Activated CD4-positive, alpha-beta T cell treated with anti-CD3 and anti-CD28 coated beads for 48 hours (primary cell): ENCODE results near the gene ANLN.
"Not testable (repeated sequence)": the region's sequence is repeated elsewhere in the genome, so short reads cannot be mapped to it uniquely, and the experiment has no call there.

ENCODE experiments used
- DNase-seq: peaks from one replicate; pipeline ENCODE4 v3.0.0-alpha.2; 2020

ANLN gene

GRCh38 chr7:36381056-36381455 is 8.6 kb upstream of the ANLN start:
- DNase-seq = no peak

GRCh38 chr7:36383284-36383683 is 6.4 kb upstream of the ANLN start:
- not testable (repeated sequence) for DNase-seq

GRCh38 chr7:36385646-36386045 is 4.0 kb upstream of the ANLN start:
- not testable (repeated sequence) for DNase-seq

- no peak for DNase-seq
Measured at GRCh38 chr7:36387435-36388231, 2.0 kb upstream of the ANLN start.

GRCh38 chr7:36388423-36388822 is 1.2 kb upstream of the ANLN start:
- DNase-seq = no peak

- peak; percentile 80 for DNase-seq
Measured at GRCh38 chr7:36390199-36391090, 783 bp downstream of the ANLN start.

- peak; percentile 17 for DNase-seq
Measured at GRCh38 chr7:36391436-36392198, 2.0 kb downstream of the ANLN start.

GRCh38 chr7:36393826-36394225 is 4.2 kb downstream of the ANLN start:
- DNase-seq = no peak

GRCh38 chr7:36395171-36395894 is 5.7 kb downstream of the ANLN start:
- no peak for DNase-seq

GRCh38 chr7:36396150-36396549 is 6.5 kb downstream of the ANLN start:
- DNase-seq = peak; percentile 7

GRCh38 chr7:36400036-36400435 is 10.4 kb downstream of the ANLN start:
- no peak for DNase-seq

- no peak for DNase-seq
Measured at GRCh38 chr7:36400606-36401005, 10.9 kb downstream of the ANLN start.

GRCh38 chr7:36403452-36403851 is 13.8 kb downstream of the ANLN start:
- DNase-seq = no peak

- DNase-seq = no peak
Measured at GRCh38 chr7:36404639-36405408, 15.2 kb downstream of the ANLN start.

GRCh38 chr7:36405409-36405803 is 15.7 kb downstream of the ANLN start:
- no peak for DNase-seq

- no peak for DNase-seq
Measured at GRCh38 chr7:36406156-36406555, 16.5 kb downstream of the ANLN start.

GRCh38 chr7:36407636-36408550 is 18.2 kb downstream of the ANLN start:
- no peak for DNase-seq

- no peak for DNase-seq
Measured at GRCh38 chr7:36408589-36408988, 18.9 kb downstream of the ANLN start.

GRCh38 chr7:36409180-36409579 is 19.5 kb downstream of the ANLN start:
- DNase-seq = no peak

- no peak for DNase-seq
Measured at GRCh38 chr7:36415144-36415543, 25.5 kb downstream of the ANLN start.

GRCh38 chr7:36416251-36416650 is 26.6 kb downstream of the ANLN start:
- DNase-seq = no peak
